ENCODE measurements around the gene CASP3. TPM values are rescaled to one million over a fixed set of nuclear protein-coding genes. Genes with fewer than 3 reads are reported as not detected.

CASP3 gene
- total RNA-seq, 2 donors from 2014 or later: 11.4 to 17.5 TPM

DNA sequence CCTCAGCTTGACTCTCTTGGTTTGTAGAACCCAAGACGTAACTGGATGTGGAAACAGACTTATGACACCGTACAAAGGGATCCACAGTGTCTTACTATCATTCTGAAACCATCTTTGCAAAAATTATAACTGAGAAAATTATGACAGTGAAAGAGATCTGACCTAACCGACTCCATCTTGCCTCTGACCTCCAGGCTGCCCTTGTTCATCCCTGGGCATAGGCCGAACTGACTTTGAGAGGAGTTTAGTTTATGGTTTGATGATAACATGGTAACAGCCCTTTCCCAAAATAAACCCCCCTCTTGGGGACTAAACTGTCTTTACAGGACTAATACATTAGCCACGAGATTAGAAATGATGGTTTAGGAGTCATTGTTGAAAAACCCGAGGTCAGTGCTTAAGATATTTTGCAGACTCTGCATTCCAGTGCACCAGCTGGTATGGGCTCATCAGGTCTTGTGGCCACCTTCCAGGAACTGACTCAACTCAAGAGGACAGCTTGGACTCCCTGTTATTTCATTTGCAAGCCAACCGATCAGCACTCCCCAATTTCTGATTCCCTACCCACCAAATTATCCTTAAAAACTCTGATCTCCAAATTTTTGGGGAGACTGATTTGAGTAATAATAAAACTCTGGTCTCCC is 49.6 kb downstream of the CASP3 start:
- DNase-seq (ENCODE audit: low spot score) (no peak), ATAC-seq (ENCODE audit: insufficient number of reproducible peaks, low FRiP score, low read depth) (no peak)
- Histone ChIP-seq H3K27me3 (replicated peaks; ENCODE audit: insufficient read depth) (no peaks in the 10 kb centered on the region), H3K27ac (no peak overlapping the region), H3K4me1 (ENCODE audit: control insufficient read depth in 1 of 2, low read depth in 2 of 2) (no peaks in the 10 kb centered on the region), H3K9me3 (no peaks in the 10 kb centered on the region), H3K4me3 (no peak overlapping the region), H3K36me3 (no peaks in the 10 kb centered on the region)
- TF ChIP-seq CTCF (IDR thresholded peaks at IDR 0.05): no peak

- DNase-seq (ENCODE audit: low spot score) (no peak), ATAC-seq (ENCODE audit: insufficient number of reproducible peaks, low FRiP score, low read depth) (no peak)
- H3K27me3 ChIP-seq (replicated peaks; ENCODE audit: insufficient read depth): no peaks in the 10 kb centered on the region
- H3K27ac ChIP-seq: no peak overlapping the region
- no peaks in the 10 kb centered on the region for H3K4me1 ChIP-seq (ENCODE audit: control insufficient read depth in 1 of 2, low read depth in 2 of 2)
- no peak overlapping the region for H3K4me3 ChIP-seq
- no peaks in the 10 kb centered on the region for H3K9me3 ChIP-seq
- no peak for TF ChIP-seq CTCF (IDR thresholded peaks at IDR 0.05)
- no peaks in the 10 kb centered on the region for H3K36me3 ChIP-seq
These were observed 50.3 kb downstream of the CASP3 start for GRCh38 chr4:184598753-184599491.

GRCh38 chr4:184596617-184597185 is 52.5 kb downstream of the CASP3 start:
- Histone ChIP-seq H3K4me3 (no peak overlapping the region), H3K36me3 (no peaks in the 10 kb centered on the region), H3K9me3 (no peaks in the 10 kb centered on the region), H3K4me1 (ENCODE audit: control insufficient read depth in 1 of 2, low read depth in 2 of 2) (no peaks in the 10 kb centered on the region), H3K27me3 (replicated peaks; ENCODE audit: insufficient read depth) (no peaks in the 10 kb centered on the region), H3K27ac (no peak overlapping the region)
- TF ChIP-seq CTCF (IDR thresholded peaks at IDR 0.05): no peak
- ATAC-seq (ENCODE audit: insufficient number of reproducible peaks, low FRiP score, low read depth) (no peak), DNase-seq (ENCODE audit: low spot score) (no peak)

DNA sequence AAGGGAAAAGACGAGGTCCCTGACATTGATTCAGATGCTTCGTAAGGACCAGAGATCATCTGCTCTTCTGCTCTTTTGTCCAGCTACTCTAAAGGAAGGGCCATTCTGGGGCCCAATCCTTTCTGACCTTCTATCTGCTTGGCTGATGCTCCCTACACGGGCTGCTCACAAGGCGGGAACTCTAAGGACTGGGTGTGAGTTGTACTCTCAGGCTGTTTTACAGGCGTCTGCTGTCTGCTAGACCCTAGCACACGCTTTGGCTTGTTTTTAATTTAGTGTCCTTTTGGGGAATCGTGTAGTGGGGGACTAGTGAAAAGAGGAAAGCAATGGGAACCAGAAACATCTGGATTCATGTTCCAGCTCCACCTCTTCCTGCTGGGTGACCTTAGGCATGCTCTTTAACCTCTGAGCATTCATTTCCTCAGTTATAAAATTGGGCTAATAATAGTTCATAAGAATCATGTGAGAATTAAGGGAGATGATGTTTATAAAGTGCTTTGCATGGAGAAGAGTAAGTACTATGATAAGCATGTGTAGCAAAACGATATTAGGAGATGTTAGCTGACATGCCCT is 53.1 kb downstream of the CASP3 start:
- no peak for DNase-seq (ENCODE audit: low spot score)
- Histone ChIP-seq H3K4me3 (no peak overlapping the region), H3K4me1 (ENCODE audit: control insufficient read depth in 1 of 2, low read depth in 2 of 2) (no peaks in the 10 kb centered on the region), H3K36me3 (no peaks in the 10 kb centered on the region), H3K27ac (no peak overlapping the region), H3K9me3 (no peaks in the 10 kb centered on the region), H3K27me3 (replicated peaks; ENCODE audit: insufficient read depth) (no peaks in the 10 kb centered on the region)
- TF ChIP-seq CTCF (IDR thresholded peaks at IDR 0.05): no peak
- ATAC-seq (ENCODE audit: insufficient number of reproducible peaks, low FRiP score, low read depth): no peak

- DNase-seq (ENCODE audit: low spot score) (no peak), ATAC-seq (ENCODE audit: insufficient number of reproducible peaks, low FRiP score, low read depth) (no peak)
- H3K4me3 ChIP-seq: no peak overlapping the region
- no peak for TF ChIP-seq CTCF (IDR thresholded peaks at IDR 0.05)
- H3K36me3 ChIP-seq: no peaks in the 10 kb centered on the region
- H3K27ac ChIP-seq: no peak overlapping the region
- H3K4me1 ChIP-seq (ENCODE audit: control insufficient read depth in 1 of 2, low read depth in 2 of 2): no peaks in the 10 kb centered on the region
- no peaks in the 10 kb centered on the region for H3K27me3 ChIP-seq (replicated peaks; ENCODE audit: insufficient read depth)
- no peaks in the 10 kb centered on the region for H3K9me3 ChIP-seq
These were observed 53.8 kb downstream of the CASP3 start for GRCh38 chr4:184595430-184595829.

Data from thoracic aorta (tissue), 2 donors.